ENCODE results near the gene LSM12.
"Not testable (repeated sequence)": the region's sequence is repeated elsewhere in the genome, so short reads cannot be mapped to it uniquely, and the experiment has no call there.

Gene LSM12

DNA sequence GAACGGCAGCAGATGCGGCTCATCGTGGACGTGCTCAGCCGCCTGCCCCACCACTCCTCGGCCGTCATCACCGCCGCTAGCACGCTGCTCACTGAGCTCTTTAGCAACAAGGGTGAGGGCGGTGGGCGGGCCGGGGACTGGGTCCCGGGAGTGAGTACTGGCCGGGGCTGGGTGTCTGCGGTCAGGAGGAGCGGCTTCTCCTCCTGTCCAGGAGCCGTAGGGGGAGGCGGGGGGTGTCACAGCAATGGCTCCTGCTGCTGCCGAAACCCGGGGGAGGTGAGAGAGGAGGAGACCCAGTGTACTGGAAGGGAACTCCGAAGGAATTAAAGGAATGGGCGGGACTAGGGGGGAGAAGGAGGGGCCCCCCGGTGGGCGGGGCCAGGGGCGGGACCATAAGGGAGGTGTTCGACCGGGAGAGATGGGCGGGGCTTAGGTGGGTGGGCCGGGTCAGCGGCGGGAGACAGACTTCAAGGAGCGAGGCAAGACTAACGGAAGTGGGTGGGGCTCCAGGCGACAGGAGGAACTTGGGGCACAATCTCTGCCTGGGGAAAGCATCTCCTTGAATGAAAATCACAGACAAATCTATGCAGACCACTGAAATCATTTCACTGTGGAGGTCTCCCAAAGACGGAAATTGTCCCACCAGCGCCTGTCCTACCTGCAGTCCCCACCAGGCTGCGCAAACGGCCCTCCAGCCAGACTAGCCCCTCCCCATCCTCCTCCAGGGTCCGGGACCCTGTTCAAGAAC is 59.7 kb downstream of the LSM12 start:
- peak; percentile 88 for DNase-seq

DNA sequence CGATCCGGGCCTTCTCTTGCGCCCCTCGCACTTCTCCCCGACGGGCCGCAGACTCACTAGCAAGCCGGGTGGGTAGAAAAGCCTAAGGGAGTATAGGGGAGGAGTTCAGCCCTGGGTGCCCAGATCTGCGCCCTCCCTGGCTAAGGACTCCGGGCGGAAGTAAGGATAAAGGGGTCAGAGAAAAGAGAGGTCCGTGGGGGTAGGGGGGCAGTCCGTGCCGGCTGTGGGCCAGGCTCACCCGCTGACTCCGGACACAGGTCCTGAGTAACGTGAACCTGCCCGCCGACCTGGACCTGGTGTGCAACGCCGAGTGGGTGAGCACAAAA is 60.2 kb downstream of the LSM12 start:
- no peak for DNase-seq

DNA sequence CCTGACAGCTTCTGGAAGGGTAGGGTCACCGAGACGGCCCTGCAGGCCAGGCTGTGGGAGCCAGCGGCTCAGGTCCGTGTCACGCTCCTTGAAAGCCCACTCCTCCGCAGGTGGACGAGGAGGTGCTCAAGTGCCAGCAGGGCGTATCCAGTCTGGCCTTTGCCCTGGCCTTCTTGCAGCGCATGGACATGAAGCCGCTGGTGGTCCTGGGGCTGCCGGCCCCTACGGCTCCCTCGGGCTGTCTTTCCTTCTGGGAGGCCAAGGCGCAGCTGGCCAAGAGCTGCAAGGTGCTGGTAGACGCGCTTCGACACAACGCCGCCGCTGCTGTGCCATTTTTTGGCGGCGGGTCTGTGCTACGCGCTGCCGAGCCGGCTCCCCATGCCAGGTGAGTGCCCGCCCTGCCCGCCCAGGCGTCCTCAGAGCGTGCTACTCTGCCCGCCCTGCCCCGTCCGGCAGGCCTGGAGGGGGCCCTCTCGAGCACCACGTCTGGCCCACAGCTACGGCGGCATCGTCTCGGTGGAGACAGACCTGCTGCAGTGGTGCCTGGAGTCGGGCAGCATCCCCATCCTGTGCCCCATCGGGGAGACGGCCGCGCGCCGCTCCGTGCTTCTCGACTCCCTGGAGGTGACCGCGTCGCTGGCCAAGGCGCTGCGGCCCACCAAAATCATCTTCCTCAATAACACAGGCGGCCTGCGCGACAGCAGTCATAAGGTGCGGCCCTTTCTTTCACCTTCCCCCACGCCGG is 60.8 kb downstream of the LSM12 start:
- peak; percentile 19 for DNase-seq

DNA sequence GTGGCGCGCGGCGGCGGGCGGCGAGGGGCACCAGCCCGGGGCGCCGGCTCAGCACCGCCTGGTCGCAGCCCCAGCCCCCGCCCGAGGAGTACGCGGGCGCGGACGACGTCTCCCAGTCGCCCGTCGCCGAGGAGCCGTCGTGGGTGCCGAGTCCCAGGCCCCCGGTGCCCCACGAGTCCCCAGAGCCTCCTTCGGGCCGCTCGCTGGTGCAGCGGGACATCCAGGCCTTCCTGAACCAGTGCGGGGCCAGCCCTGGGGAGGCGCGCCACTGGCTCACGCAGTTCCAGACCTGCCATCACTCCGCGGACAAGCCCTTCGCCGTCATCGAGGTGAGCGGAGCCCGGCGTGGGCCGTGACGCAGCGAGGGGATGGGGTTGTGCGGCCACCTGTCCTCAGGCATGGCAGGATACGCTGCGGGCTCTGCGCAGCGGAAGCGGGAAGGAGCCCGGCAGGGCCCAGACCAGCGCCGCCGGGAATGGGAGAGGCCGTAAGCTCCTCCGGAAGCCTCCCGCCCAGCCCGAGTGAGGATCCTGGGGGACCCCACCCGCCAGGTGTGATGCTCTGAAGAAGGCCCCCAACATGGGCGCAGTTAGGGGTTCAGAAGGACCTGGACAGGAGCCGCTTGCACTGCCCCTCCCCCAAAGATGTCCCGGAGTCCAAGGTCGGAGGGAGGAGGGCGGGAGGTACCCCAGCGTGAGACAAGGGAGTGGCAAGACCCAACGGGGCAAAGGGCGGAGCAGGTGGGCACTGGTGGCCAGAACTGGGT is 61.5 kb downstream of the LSM12 start:
- peak; percentile 24 for DNase-seq

DNA sequence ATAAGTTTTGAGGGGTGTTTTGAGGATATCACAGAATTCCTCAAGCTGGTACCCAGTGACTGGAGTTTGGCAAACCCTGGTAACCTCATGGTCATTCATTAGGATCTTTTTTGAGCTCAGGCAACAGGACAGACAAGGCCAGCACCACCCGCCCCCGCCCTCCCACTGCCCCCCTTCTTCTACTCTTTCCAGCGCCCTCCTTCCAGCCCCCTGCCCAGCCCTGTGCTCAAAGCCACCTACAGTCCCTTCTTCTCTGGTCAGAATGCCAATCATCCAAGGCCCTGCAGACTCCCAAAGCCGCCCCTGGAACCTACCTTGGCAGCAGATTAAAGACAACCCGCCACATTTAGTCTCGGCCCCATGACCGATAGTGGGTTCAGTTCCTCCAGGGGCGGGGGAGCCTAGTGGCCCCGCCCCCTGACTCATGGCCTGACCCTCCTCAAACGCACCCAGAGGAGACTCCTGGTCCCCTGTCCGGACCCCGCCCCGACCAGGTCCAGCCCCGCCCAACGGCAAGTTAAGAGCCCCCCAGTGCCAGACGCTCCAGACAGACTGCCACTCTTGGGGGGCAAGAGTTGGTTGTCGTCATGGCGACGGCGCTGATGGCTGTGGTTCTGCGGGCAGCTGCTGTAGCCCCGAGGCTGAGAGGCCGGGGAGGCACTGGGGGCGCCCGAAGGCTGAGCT is 62.3 kb downstream of the LSM12 start, which contains the start of gene NAGS:
Gene NAGS, plus strand, starts transcription at position 546 of the 684 bp plus-strand sequence. Its CDS starts 42 bp downstream, at position 588.
- DNase-seq, result no peak

DNA sequence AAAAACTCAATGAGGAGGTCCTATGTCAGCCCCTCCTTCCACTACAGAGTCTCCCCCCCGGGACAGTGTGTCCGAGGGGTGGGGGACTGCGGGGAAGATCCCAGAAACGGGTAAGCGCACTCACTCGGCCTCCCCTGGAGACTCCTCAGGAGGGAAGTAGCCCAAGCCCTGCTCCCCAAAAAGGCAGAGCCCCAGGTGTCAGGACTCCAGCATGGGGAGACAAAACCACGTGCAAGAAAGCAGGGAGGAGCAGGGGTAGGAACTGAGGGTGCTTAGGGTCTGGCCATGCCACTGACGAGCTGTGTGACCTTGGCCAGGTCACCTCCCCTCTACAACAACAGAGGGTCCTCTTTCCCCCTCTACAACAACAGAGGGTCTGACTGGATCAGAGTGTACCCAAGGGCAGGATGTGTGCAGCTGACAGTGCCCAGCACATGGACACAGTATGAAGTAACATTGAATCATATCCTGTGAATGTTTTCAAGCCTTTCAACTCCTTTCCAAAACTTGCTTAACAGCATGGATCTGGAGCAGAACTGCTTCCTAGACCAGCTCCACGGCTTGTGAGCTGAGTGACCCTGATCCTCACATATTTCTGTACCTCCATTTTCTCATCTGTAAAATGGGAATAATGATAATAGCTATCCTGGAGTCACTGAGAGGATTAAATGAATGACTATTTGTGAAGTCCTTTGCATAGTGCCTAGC is 64.2 kb downstream of the LSM12 start:
- DNase-seq, result no peak

DNA sequence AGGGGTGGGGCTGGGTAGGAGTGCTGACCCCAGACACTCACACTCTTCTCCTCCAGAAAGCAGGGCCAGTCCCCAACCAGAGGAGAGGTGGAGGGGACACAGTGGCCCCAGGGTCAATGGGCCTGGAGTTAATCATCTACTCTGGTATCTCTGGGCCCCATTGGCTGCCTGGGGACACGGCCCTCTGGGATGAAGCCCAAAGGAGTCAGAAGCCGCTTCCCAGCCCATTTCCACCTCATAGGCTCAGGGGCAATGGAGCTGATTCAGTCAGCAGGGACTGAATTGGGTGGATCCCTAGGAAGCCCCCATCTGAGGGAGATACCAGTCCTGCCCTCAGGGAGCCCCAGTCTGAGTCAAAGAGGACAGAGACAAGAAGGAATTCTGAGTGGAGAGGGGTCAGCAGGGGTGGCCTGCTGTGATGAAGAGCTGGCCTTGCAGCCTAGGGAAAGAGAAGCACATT is 65.0 kb downstream of the LSM12 start:
- no peak for DNase-seq

DNA sequence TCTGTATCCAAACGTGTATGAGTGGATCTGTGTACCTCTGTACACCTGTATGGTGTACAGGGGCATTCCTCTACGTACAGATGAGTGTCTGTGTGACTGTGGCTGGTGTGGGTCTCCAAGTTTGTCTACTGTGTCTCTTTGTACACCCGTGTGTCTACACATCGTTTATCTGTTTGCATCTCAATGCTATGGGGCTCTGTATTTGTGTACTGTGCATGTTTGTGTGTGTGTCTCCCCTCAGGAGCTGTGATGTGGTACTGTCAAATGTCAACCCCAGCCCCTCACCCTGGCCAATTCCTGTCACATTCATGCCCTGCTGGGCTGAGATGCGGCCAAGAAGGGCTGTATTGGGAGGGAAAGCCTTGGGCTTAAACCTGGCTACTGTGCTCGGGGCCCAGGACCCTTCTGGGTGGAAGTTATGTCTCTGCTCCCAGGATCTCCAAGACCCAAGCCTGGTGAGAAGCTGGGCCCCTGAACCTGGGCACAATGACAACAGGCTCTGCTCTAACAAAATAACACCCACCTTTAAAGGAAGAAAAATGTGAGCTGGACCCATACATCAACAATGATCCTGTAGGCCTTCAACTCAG is 65.5 kb downstream of the LSM12 start:
- DNase-seq, result no peak

DNA sequence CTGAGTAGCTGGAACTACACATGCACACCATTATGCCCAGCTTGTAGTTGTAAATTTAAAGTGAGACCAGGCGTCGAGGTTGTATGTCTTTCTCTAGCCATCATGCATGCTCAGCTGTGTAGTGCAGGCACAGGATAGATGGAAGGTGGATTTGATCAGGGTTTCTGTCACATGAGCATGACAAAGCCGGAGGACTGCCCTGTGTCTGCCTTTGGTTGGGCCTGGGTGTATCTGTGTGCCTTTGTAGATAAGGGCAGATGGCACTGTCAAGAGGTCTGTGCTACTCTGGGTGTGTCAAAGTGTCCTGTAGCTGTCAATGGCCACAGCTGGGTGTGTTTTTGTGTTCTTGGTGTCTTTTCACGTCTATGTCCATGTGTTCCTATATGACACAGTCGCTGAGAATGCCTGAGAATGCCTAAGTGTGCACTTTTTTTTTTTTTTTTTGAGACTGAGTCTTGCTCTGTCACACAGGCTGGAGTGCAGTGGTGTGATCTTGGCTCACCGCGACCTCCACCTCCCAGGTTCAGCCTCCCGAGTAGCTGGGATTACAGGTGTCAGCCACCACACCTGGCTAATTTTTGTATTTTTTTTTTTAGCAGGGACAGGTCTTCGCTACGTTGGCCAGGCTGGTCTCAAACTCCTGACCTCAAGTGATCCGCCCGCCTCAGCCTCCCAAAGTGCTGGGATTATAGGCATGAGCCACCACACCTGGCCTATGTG is 66.2 kb downstream of the LSM12 start:
- no peak for DNase-seq

DNA sequence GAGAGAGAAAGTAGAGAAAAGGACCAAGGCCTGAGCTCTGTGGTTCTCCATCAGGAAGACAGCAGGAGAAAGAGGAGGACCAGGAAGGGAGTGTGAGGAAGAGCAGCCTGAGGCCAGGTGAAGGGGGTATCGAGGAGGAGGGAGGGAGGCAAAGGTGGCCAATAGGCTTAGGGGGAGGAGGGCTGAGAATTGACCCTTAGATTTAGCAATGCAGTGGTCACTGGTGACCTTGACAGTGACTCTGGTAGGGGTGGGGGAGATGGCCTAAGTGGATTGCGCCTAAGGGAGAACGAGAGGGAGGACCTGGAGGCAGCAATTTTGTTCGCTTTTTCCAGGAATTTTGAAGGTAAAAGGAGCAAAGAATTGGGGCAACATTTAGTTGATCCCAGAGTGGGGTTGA is 67.4 kb downstream of the LSM12 start:
- DNase-seq, result no peak

DNA sequence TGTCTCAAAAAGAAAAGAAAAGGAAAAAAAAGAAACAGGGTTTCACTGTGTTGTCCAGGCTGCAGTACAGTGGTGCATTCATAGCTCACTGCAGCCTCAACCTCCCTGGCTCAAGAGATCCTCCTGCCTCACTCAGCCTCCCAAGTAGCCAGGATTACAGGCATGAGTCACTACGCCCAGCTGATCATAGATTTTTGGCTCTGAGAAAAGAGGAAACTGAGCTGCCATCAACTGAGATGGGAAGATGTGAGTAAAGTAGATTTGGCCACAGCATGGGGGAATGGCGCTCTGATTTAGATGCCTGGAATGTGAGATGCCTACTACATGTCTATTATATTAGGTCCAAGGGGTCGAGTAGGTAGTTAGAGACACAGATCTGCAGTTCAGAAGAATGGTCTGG is 67.9 kb downstream of the LSM12 start:
- no peak for DNase-seq

DNA sequence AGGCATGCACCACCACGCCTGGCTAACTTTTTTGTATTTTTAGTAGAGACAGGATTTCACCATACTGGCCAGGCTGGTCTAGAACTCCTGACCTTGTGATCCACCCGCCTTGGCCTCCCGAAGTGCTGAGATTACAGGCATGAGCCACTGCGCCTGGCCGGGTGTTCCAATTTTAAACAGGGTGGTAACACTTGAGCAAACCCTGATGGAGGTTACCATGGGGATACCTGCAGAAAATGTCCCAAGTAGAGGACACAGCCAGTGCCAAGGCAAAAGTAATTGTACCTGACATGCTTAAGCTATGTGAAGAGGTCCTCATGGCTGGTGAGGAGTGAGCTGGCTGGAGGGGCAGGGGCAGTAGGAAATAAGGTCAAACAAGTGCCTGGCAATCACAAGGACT is 69.3 kb downstream of the LSM12 start:
- not testable (repeated sequence) for DNase-seq

DNA sequence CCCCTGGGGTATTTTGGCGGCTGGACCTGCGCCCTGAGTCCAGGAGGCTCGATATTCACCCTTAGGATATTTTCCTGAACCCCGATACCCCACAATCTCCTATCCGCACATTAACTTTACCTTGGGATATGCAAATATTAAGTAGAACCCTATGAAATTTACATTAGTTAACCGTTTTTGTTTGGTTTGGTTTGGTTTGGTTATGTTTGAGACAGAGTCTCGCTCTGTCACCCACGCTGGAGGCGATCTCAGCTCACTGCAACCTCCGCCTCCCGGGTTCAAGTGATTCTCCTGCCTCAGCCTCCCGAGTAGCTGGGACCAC is 71.4 kb downstream of the LSM12 start:
- no peak for DNase-seq

DNA sequence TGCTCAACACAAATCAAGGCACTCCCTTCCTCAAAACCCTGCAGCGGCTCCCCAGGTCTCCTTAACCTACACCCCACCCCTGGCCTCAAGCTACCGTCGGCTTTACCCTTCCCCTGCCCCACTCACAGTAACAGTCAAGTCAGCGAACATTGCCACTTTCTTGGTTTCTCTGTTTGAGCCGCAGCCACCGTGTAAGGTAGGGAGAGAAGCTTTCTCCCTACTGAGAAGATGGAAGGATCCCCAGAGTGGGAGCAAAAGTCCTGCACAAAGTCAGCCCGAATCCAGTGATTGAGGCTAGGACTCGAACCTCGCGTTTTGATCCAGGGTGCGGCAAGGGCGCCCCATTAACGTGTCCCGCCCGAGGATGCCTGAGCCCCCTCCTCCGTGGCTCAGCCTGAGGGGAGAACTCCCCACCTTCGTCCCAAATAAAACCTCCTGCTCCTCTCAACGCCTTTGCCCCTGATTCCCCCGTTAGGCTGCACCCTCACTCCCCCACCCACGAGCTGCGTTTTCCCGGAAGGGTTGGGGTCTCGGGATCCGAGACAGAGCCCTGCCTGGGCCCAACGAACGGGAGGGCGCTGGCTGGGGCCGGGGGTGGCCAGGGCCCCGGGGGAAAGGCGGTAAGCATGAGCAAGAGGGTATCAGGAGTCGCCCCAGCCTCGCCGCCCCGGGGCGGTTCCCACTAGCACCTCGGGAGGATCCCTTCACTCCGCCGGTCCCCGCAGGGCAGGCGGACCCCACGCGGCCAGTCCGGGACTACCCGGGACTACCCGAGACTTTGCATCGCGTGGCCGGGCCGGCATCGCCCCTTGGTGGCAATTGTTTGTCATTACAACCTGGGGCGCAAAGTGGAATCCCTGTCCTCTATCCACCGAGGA is 72.0 kb downstream of the LSM12 start:
- peak; percentile 52 for DNase-seq

DNA sequence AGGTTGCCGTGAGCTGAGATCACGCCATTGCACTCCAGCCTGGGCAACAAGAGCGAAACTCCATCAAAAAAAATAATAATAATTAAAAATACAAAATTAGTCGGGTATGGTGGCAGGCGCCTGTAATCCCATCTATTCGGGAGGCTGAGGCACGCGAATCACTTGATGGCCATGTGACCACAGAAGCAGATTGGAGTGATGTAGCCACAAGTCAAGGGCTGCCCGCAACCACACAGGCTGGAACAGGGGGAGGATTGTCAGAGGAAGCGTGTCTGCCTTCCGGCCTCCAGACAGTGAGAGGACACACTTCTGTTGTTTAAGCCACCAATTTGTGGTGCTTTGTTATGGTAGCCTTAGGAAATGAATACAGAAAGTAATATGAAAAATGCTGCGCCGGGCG is 73.8 kb downstream of the LSM12 start:
- no peak for DNase-seq

DNA sequence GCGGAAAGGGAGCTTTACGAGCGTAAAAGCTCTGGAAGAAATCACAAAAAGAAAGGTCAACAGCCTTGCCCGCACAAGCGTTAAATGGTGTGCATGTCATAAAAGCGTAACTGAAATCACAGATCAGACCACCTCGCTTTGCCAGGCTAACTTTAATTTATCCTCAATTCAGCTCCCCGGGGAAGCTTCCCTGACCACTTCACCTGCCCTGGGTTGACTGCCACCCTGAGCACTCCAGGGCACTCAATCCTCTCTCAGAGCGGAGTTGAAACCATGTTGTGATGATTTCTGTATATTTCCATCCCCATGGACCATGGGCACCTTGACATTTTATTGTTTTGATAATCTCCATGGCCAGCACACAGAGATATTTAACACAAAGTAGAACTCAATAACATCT is 78.2 kb downstream of the LSM12 start:
- no peak for DNase-seq

DNA sequence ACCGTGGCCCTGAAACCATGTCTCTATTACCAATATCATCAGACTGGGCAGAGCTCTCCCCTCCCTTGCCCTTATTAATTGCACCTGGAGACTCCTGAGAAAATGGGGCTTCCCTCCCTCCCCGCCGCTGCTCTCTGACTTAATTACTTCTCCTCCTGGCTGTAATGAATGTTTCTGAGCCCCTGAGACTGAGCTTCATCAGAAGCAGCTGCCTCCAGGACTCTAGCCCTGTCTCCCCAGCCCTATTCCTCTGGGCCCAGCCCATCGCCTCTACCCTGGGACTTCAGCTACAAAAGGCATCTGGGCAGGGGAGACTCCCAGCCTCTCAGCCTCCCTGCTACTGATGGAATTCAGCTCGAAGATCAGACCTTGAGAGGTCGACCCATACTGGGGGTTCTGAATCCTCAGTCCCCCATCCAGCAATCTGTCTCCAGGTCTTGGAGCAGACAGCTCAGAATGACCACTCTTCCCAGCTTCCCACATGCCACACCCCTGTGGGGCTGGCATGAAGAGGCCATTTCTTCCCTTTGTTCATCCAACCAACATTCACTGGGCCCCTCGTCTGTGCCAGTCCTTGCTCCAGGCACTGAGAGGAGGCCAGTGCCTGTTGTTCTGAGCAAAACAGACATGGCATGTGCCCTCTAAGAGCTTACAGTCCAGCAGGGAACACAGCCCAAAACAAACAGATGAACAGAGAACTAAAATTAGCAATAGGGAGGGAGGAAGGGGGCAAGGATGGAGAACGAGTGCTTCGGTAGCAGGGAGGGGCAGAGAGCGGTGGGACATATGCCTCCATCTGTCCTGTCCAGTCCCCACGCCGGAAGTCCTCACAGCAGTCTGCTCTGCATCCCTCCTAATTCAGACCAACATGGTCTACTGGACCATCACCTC is 79.1 kb downstream of the LSM12 start:
- DNase-seq, result no peak

DNA sequence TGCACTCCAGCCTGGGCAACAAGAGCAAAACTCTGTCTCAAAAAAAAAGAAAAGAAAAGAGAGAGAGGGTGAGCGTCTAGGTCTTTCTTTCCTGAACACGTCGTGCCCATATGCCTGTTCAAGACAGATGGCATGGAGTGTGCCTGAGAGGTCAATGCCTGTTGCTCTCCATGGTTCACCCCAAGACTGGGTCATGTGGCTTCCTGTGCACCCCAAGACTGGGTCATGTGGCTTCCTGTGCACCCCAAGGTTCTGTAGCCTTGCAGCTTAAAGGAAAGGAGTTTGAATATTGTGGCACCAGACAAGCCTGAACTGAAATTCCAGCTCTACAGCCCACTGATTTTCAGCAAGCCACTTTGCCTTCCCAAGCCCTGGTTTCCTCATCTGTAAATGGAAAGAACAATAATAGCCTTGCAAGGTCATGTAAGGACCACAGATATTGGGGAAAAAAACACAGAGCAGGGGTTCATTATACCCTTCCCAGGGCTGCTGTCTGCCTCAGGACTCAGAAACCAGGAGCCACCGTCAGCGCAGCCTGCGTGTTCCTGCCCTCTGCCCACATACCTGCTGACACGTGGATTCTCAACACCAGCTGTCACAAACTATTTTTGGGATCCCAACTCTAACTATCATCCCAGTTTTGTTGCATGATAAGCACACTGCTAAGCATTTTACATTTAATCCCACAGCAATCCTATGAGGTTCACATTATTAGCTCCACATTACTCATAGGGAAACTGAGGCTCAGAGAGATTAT is 80.1 kb downstream of the LSM12 start:
- DNase-seq, result no peak

DNA sequence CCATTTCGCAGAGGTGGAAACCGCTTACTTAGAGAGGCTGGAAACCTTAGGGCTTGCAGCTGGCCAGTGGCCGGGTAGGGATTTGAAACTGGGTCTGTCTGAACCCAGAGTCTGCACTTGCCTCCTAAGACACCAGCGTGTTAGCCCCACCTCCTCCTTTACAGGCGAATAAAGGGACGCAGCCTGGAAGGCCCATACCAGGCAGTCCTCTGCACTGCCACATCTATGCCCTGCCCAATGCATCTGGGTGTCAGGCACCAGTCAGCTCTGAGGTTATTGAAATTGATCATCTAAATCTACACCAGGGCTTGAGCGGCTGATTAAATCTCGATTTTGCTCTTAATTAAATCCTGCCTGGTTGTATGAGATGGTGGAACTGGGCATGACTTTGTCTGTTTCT is 82.0 kb downstream of the LSM12 start:
- DNase-seq, result no peak
